ENCODE results near the gene TAB3. TPM values are rescaled to one million over a fixed set of nuclear protein-coding genes. Genes with fewer than 3 reads are reported as not detected.

The TAB3 gene
- total and polyA plus RNA-seq, 2 of the 4 experiments (the other 2 are of a cell fraction) = 4.7 to 6.4 TPM

DNA sequence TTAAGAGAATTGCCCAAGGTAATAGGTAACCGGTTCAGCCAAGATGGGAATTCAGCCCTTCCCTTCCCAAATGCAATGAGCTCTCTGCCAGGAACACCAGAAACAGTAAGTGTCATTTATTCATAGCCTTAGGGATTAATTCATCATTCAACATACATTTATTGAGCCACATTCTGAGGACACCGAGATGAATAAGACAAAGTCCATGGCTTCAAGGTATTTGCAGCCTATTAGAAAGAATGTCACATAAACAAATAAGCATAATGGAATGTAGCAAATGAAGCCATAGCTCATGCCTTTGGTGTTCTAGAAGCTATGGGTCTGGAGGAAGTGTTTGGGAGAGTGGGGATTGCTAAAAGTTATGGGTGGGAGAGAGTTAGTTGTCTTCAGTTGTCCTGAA, 6.3 kb upstream of the TAB3 start:
- H4K5ac ChIP-seq (ENCODE audit: low read depth, low read length) = no peak overlapping the region
- dilution Hi-C loops (cut with HindIII; ENCODE audit: low sequenced_read_pairs, unreplicated experiment) = no loop called here

More for the DNA sequence above, 6.3 kb upstream of the TAB3 start:
- H3K4me2 ChIP-seq (ENCODE audit: low read depth, low read length) = no peak overlapping the region
- no TSS peak for BruUV-seq (replicated peaks)
- H2BK15ac ChIP-seq (ENCODE audit: low read depth, low read length) = no peak overlapping the region
- H3K4me1 ChIP-seq (ENCODE audit: control insufficient read depth, insufficient read depth, low read length) = no peaks in the 10 kb centered on the region
- no peak overlapping the region for H4K91ac ChIP-seq (ENCODE audit: insufficient read depth, low read depth, low read length)
- no peak overlapping the region for H3K23ac ChIP-seq (ENCODE audit: low read depth, low read length)
- no peak overlapping the region for H2BK20ac ChIP-seq (ENCODE audit: low read depth, low read length)
- no peak overlapping the region for H2AK9ac ChIP-seq (replicated peaks; ENCODE audit: low read depth, low read length, poor library complexity)
- DNase-seq (no peak), ATAC-seq (ENCODE audit: low read depth) (no peak)
- ChIA-PET POLR2A (ENCODE audit: unreplicated experiment) (no interaction called here), CTCF (interaction anchor here (0.8 kb wide), 1 partner anchor 55 kb away, joined by 3 read pairs; no protein-coding TSS in a partner anchor)
- no peak overlapping the region for H3K56ac ChIP-seq (ENCODE audit: extremely low read depth, insufficient read depth, low read length)
- no peak overlapping the region for H2BK120ac ChIP-seq (ENCODE audit: low read depth, low read length)
- no peak overlapping the region for H3K4ac ChIP-seq (ENCODE audit: low read depth, low read length)
- no peak overlapping the region for H2AFZ ChIP-seq (replicated peaks; ENCODE audit: low read length, poor library complexity)
- H3K36me3 ChIP-seq (ENCODE audit: control insufficient read depth, insufficient read depth, low read length) = no peaks in the 10 kb centered on the region
- H3K9me3 ChIP-seq (ENCODE audit: control insufficient read depth, insufficient read depth, low read length) = no peaks in the 10 kb centered on the region
- H3K18ac ChIP-seq (ENCODE audit: low read depth, low read length) = no peak overlapping the region
- no peak overlapping the region for H3K27ac ChIP-seq (ENCODE audit: insufficient read depth, low read length)
- H3K14ac ChIP-seq (replicated peaks; ENCODE audit: low read depth, low read length) = no peak overlapping the region
- no peaks in the 10 kb centered on the region for H4K20me1 ChIP-seq (ENCODE audit: insufficient read depth, low read length)
- WGBS, 2 experiments (ENCODE audit: extremely low coverage in 2 of 2, insufficient read length in 1 of 2) = no CpG with 5 or more reads among the region's 2 CpGs
- no peak overlapping the region for H3K9ac ChIP-seq (ENCODE audit: low read depth, low read length)
- no peak overlapping the region for H2AK5ac ChIP-seq (ENCODE audit: low read depth, low read length)
- peaks cover 2% of the 10 kb centered on the region; the same call in 1 of the 2 replicates for H3K27me3 ChIP-seq (ENCODE audit: control insufficient read depth, insufficient read depth, low read length)
- no peaks in the 10 kb centered on the region for H3K9me1 ChIP-seq (ENCODE audit: insufficient read depth, low read length)
- no peak overlapping the region for H4K8ac ChIP-seq (ENCODE audit: low read depth in 2 of 2, low read length in 2 of 2)
- no peak overlapping the region for H2BK5ac ChIP-seq (ENCODE audit: low read depth, low read length, poor library complexity, severe bottlenecking)
- no peak for TF ChIP-seq MXI1 (IDR thresholded peaks at IDR 0.05; ENCODE audit: borderline replicate concordance, low read depth, low read length)
- TF ChIP-seq POLR2A (IDR thresholded peaks at IDR 0.05; ENCODE audit: low read depth, low read length) = no peak
- no peak for TF ChIP-seq BHLHE40 (IDR thresholded peaks at IDR 0.05; ENCODE audit: low read depth, low read length)
- TF ChIP-seq NFE2L2 (IDR thresholded peaks at IDR 0.05; ENCODE audit: low read depth, low read length) = no peak
- TF ChIP-seq, protein P1, sequence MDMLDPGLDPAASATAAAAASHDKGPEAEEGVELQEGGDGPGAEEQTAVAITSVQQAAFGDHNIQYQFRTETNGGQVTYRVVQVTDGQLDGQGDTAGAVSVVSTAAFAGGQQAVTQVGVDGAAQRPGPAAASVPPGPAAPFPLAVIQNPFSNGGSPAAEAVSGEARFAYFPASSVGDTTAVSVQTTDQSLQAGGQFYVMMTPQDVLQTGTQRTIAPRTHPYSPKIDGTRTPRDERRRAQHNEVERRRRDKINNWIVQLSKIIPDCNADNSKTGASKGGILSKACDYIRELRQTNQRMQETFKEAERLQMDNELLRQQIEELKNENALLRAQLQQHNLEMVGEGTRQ (IDR thresholded peaks at IDR 0.05; ENCODE audit: low read depth, low read length) = no peak
- TF ChIP-seq RAD21 (IDR thresholded peaks at IDR 0.05; ENCODE audit: low read length) = no peak
- TF ChIP-seq MAZ (IDR thresholded peaks at IDR 0.05; ENCODE audit: borderline replicate concordance, low read depth, low read length) = no peak
- TF ChIP-seq, protein P2, sequence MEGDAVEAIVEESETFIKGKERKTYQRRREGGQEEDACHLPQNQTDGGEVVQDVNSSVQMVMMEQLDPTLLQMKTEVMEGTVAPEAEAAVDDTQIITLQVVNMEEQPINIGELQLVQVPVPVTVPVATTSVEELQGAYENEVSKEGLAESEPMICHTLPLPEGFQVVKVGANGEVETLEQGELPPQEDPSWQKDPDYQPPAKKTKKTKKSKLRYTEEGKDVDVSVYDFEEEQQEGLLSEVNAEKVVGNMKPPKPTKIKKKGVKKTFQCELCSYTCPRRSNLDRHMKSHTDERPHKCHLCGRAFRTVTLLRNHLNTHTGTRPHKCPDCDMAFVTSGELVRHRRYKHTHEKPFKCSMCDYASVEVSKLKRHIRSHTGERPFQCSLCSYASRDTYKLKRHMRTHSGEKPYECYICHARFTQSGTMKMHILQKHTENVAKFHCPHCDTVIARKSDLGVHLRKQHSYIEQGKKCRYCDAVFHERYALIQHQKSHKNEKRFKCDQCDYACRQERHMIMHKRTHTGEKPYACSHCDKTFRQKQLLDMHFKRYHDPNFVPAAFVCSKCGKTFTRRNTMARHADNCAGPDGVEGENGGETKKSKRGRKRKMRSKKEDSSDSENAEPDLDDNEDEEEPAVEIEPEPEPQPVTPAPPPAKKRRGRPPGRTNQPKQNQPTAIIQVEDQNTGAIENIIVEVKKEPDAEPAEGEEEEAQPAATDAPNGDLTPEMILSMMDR (conservative IDR thresholded peaks at IDR 0.05; ENCODE audit: low read depth, low read length) = no peak
- H3K4me3 ChIP-seq (ENCODE audit: insufficient read depth, low read depth, low read length) = no peak overlapping the region
- in situ Hi-C loops (cut with MboI; ENCODE audit: low sequenced_read_pairs) (no loop called here), intact Hi-C loops (cut with micrococcal nuclease) (no loop called here)
- no peaks in the 10 kb centered on the region for H3K79me1 ChIP-seq (ENCODE audit: low read depth in 1 of 2, low read length in 2 of 2)

Measured in IMR-90 (cell line).